Measurements from ENCODE around the gene PCDH9.

The PCDH9 gene

GRCh38 chr13:66937423-66937822 is 292.7 kb downstream of the PCDH9 start:
- no peak for TF ChIP-seq CTCF (IDR thresholded peaks at IDR 0.05)

- no peak for TF ChIP-seq CTCF (IDR thresholded peaks at IDR 0.05)
Observed at GRCh38 chr13:66933994-66934393, 296.1 kb downstream of the PCDH9 start.

- no peak for TF ChIP-seq CTCF (IDR thresholded peaks at IDR 0.05)
Observed at GRCh38 chr13:66933527-66933926, 296.6 kb downstream of the PCDH9 start.

GRCh38 chr13:66927562-66927961 is 302.6 kb downstream of the PCDH9 start:
- no peak for TF ChIP-seq CTCF (IDR thresholded peaks at IDR 0.05)

GRCh38 chr13:66926851-66927524 is 303.1 kb downstream of the PCDH9 start:
- no peak for TF ChIP-seq CTCF (IDR thresholded peaks at IDR 0.05)

GRCh38 chr13:66926200-66926850 is 303.8 kb downstream of the PCDH9 start:
- TF ChIP-seq CTCF (IDR thresholded peaks at IDR 0.05): no peak

- TF ChIP-seq CTCF (IDR thresholded peaks at IDR 0.05): no peak
Observed at GRCh38 chr13:66922444-66922843, 307.7 kb downstream of the PCDH9 start.

All from LNCAP (cell line).